Naive thymus-derived CD4-positive, alpha-beta T cell (primary cell): ENCODE measurements around the gene ZNF821. TPM values are rescaled to one million over a fixed set of nuclear protein-coding genes. Genes with fewer than 3 reads are reported as not detected.

Source experiments
- ATAC-seq: fragments of 150-1000 bp; cut with Tn5 transposase; 2 replicates; pipeline ENCODE4 v1.10.0; 2021; ENCODE audit warnings: mild to moderate bottlenecking, moderate library complexity
- CTCF ChIA-PET: fragments of 350-600 bp; sonication (Branson Sonifier 250); formaldehyde crosslinking; loops from one replicate; lab custom pipeline; 2021; ENCODE audit warnings: antibody characterized with exemption; lab: Charles Lee
- POLR2A ChIA-PET: fragments of 350-600 bp; sonication (Branson Sonifier 250); formaldehyde crosslinking; loops from one replicate; lab custom pipeline; 2021; ENCODE audit warnings: antibody characterized with exemption, inconsistent platforms; lab: Charles Lee
- DNase-seq, 9 donors: peaks; one replicate each; pipeline versions ENCODE4 v3.0.0 to v3.0.0-alpha.2; 2020 to 2022; ENCODE audit warnings: mixed read lengths in 1 of 9
- H3K27ac ChIP-seq: one replicate; pipeline ENCODE4 v1.7.0; 2013; ENCODE audit warnings: mild to moderate bottlenecking, low read depth, low read length, moderate library complexity
- H3K27me3 ChIP-seq, 2 donors: one replicate each; pipeline ENCODE4 v1.7.0; 2013; ENCODE audit warnings: low read length in 2 of 2, mild to moderate bottlenecking in 2 of 2, moderate library complexity in 2 of 2; ENCODE audit not compliant: control insufficient read depth in 2 of 2, insufficient read depth in 2 of 2
- H3K36me3 ChIP-seq, 3 experiments: 1 replicate in 2 of 3; 2 replicates in 1 of 3; pipeline ENCODE4 v1.7.0; 2013; ENCODE audit warnings: low read length in 3 of 3, mild to moderate bottlenecking in 3 of 3, moderate library complexity in 1 of 3; ENCODE audit not compliant: insufficient read depth in 3 of 3, control insufficient read depth in 2 of 3
- H3K4me1 ChIP-seq, 2 donors: one replicate each; pipeline ENCODE4 v1.7.0; 2013; ENCODE audit warnings: low read length in 2 of 2, mild to moderate bottlenecking in 2 of 2, moderate library complexity in 1 of 2; ENCODE audit not compliant: control insufficient read depth in 2 of 2, insufficient read depth in 2 of 2
- H3K4me3 ChIP-seq: 2 replicates; pipeline ENCODE4 v1.7.0; 2013; ENCODE audit warnings: mild to moderate bottlenecking, low read length
- H3K9me3 ChIP-seq, 3 experiments: 1 replicate in 2 of 3; 2 replicates in 1 of 3; pipeline ENCODE4 v1.7.0; 2013; ENCODE audit warnings: low read length in 3 of 3; ENCODE audit not compliant: control insufficient read depth in 2 of 3
- H3K27ac Mint-ChIP-seq, 9 donors: one replicate each; pipeline ENCODE4 v1.8.0; 2020 to 2022; ENCODE audit warnings: mixed read lengths in 9 of 9, mild to moderate bottlenecking in 8 of 9, moderate library complexity in 5 of 9, inconsistent platforms in 2 of 9
- H3K27me3 Mint-ChIP-seq, 5 donors: one replicate each; pipeline ENCODE4 v1.8.0; 2021 to 2022; ENCODE audit warnings: mixed read lengths in 5 of 5, mild to moderate bottlenecking in 1 of 5
- H3K36me3 Mint-ChIP-seq, 5 donors: one replicate each; pipeline ENCODE4 v1.8.0; 2020 to 2022; ENCODE audit warnings: mixed read lengths in 5 of 5, mild to moderate bottlenecking in 3 of 5, inconsistent platforms in 1 of 5
- H3K4me1 Mint-ChIP-seq, 7 donors: one replicate each; pipeline ENCODE4 v1.8.0; 2020 to 2022; ENCODE audit warnings: mixed read lengths in 7 of 7, mild to moderate bottlenecking in 3 of 7, inconsistent platforms in 1 of 7
- H3K4me3 Mint-ChIP-seq, 10 donors: one replicate each; pipeline ENCODE4 v1.8.0; 2020 to 2022; ENCODE audit warnings: mild to moderate bottlenecking in 10 of 10, mixed read lengths in 10 of 10, moderate library complexity in 6 of 10, inconsistent platforms in 2 of 10
- H3K9me3 Mint-ChIP-seq, 11 donors: one replicate each; pipeline ENCODE4 v1.8.0; 2020 to 2022; ENCODE audit warnings: mixed read lengths in 11 of 11, mild to moderate bottlenecking in 4 of 11, inconsistent platforms in 1 of 11, moderate library complexity in 1 of 11
- intact Hi-C, 2 donors: fragments of 100-400 bp; cut with micrococcal nuclease; formaldehyde crosslinking; loops; one replicate each; pipeline ENCODE4 v1.15.1; 2023
- polyA plus RNA-seq, 2 donors: library from polyadenylated mRNA; unstranded; fragments of 300-500 nt; fragmentation: Illumina TruSeq; gene quantifications; one replicate each; pipeline ENCODE4 v1.2.3, GENCODE V29; 2021
- total RNA-seq, 6 experiments: library from RNA in 5 of 6; stranded (reverse) in 5 of 6; gene quantifications; 1 replicate in 5 of 6; 2 replicates in 1 of 6; pipeline ENCODE4 v1.2.3 and lab custom pipeline; 2021 to 2026

ZNF821 gene, protein sequence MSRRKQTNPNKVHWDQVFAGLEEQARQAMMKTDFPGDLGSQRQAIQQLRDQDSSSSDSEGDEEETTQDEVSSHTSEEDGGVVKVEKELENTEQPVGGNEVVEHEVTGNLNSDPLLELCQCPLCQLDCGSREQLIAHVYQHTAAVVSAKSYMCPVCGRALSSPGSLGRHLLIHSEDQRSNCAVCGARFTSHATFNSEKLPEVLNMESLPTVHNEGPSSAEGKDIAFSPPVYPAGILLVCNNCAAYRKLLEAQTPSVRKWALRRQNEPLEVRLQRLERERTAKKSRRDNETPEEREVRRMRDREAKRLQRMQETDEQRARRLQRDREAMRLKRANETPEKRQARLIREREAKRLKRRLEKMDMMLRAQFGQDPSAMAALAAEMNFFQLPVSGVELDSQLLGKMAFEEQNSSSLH
- total RNA-seq: 10 to 100 TPM in 2 of 5 experiments, 1 to 10 TPM in 3; 2.6 to 13.3 (median 7.0) TPM
- polyA plus RNA-seq: 1 to 10 TPM; 3.0 to 8.6 TPM
- 9.8 reads per million, percentile 35 among the genes with 10 or more reads in this experiment for total RNA-seq (lab: John Stamatoyannopoulos, UW)

DNA sequence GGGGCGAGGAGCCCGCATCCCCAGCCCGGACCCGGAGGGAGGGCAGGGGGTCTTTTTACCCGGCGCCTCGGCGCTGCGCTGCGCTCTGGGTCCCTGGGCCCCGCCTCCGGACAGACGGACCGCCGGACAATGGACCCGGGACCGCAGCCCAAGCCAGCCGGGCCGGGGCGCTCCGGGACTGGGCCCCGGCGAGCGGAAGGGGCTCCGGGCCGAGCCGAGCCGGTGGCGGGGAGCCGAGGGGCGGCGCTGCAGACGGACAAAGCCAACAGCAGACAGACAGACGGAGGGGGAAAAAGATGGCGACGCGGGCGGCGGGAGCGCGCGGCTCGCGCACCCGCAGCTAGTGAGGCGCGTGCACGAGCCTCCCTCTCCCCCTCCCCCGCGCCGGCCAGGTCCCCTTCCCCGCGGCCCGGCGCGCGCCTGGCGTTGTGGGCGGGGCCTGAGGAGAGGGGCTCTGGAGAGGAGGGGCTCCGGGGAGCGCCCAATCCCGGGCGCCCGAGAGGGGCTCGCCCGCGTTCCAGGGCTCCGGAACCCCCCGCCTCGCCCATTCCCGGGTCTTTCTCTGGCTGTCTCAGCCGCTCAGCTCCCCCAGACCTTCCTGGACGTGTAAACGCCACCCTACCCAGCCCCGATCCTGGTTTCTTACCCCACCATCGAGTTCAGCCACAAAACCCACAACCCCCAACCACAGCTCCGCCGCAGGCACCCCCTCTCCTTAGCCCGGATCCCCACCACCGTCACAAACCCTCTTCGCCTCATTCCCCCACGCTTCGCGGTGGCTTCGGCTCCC, at the start of gene ZNF821:
TSS of gene ZNF821 (minus strand) at position 334 of the 790 bp plus-strand sequence. CDS start 4,236 bp downstream, outside the sequence.
- no peaks in the 10 kb centered on the region for H3K27me3 ChIP-seq
- peak within 1 kb of the TSS; percentile 84 for H3K27ac ChIP-seq
- peak; percentile 68 for ATAC-seq
- peak within 1 kb of the TSS; percentile 67 for H3K4me3 ChIP-seq
- H3K36me3 ChIP-seq: peaks cover 0 to 7% (median 0%) of the 10 kb centered on the region in 3 experiments
- peak within 1 kb of the TSS; percentile 84 to 99 (median 96) for H3K4me3 Mint-ChIP-seq
- H3K9me3 ChIP-seq: no peaks in the 10 kb centered on the region
- peaks cover 0 to 14% (median 12%) of the 10 kb centered on the region in 5 donors for H3K36me3 Mint-ChIP-seq
- POLR2A ChIA-PET: interaction anchor here (0.7 to 8.4 kb wide), 12 partner anchors 9 to 103 kb away, joined by 3 to 144 read pairs (median 4); partner anchors contain the start of genes AP1G1 and IST1
- peaks cover 30 to 33% of the 10 kb centered on the region in 2 donors for H3K4me1 ChIP-seq
- peaks cover 0 to 20% (median 0%) of the 10 kb centered on the region in 5 donors for H3K27me3 Mint-ChIP-seq
- CTCF ChIA-PET: interaction anchor here (0.5 to 4.4 kb wide), 8 partner anchors 10 to 112 kb away, joined by 3 to 44 read pairs (median 6); partner anchors contain the start of genes AP1G1 and IST1
- intact Hi-C loops: loop anchor here (1.0 to 10.0 kb wide), 7 partner anchors 11 to 319 kb away; partner anchors contain the start of genes IST1 (in 2 of the 2), ATXN1L (in 1 of the 2), DHODH (in 1 of the 2) and DHX38 (in 1 of the 2)
- DNase-seq: peak; percentile 62 to 81 (median 68)
- H3K4me1 Mint-ChIP-seq: peaks cover 44 to 56% (median 50%) of the 10 kb centered on the region in 7 donors
- peaks cover 0 to 3% (median 0%) of the 10 kb centered on the region in 11 donors for H3K9me3 Mint-ChIP-seq
- peak within 1 kb of the TSS; percentile 88 to 97 (median 95) for H3K27ac Mint-ChIP-seq

DNA sequence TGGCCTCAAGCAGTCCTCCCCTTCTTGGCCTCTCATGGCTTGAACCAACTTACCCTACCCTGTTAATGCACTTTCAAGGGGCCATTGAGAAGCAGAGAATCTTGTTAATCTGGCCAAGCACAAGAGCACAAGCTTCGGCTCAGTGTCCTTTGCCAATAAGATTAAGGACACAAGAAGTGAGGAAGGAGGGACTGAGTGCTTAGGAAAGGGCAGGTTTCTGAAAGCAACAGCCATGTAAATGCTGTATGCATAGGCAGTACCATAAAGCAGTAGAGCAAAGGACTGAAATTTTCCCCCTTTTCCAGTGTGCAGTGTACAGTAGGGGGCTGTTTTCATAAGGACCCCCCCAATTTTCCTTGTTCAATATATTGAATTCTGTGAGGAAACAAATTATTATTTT, 49.0 kb upstream of the ZNF821 start:
- intact Hi-C loops: no loop called here
- Mint-ChIP-seq H3K4me1 (peaks cover 0 to 27% (median 6%) of the 10 kb centered on the region in 7 donors), H3K27me3 (no peaks in the 10 kb centered on the region), H3K4me3 (no peak overlapping the region), H3K9me3 (no peaks in the 10 kb centered on the region), H3K36me3 (peaks cover 0 to 19% (median 0%) of the 10 kb centered on the region in 5 donors), H3K27ac (peak overlapping the region in 3 of 9 donors; percentile 2 to 78 (median 34))
- no peak overlapping the region for H3K4me3 ChIP-seq
- POLR2A ChIA-PET: no interaction called here
- CTCF ChIA-PET: no interaction called here
- DNase-seq: no peak
- peaks cover 2 to 39% (median 8%) of the 10 kb centered on the region in 3 experiments for H3K36me3 ChIP-seq
- H3K4me1 ChIP-seq: no peaks in the 10 kb centered on the region
- ATAC-seq: no peak
- H3K27me3 ChIP-seq: no peaks in the 10 kb centered on the region
- H3K27ac ChIP-seq: no peak overlapping the region
- no peaks in the 10 kb centered on the region for H3K9me3 ChIP-seq

DNA sequence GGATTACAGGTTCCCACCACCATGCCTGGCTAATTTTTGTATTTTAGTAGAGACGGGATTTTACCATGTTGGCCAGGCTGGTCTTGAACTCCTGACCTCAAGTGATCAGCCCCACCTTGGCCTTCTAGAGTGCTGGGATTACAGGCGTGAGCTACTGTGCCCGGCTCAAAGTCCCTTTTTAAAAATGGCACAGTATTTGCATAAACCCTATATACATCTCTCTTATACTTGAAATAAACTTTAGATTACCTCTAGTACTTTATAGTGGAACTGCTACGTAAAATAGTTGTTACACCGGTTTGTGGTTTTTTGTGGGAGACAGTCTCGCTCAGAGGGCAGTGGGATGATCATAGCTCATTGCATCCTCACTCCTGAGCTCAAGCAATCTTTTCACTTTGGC, 47.6 kb upstream of the ZNF821 start:
- Mint-ChIP-seq H3K9me3 (no peaks in the 10 kb centered on the region), H3K27ac (peak overlapping the region in 5 of 9 donors; percentile 14 to 67 (median 51)), H3K4me1 (peaks cover 0 to 23% (median 5%) of the 10 kb centered on the region in 7 donors), H3K4me3 (no peak overlapping the region), H3K27me3 (no peaks in the 10 kb centered on the region), H3K36me3 (peaks cover 0 to 29% (median 10%) of the 10 kb centered on the region in 5 donors)
- intact Hi-C loops: no loop called here
- Histone ChIP-seq H3K27ac (no peak overlapping the region), H3K36me3 (peaks cover 5 to 53% (median 14%) of the 10 kb centered on the region in 3 experiments), H3K4me1 (no peaks in the 10 kb centered on the region), H3K9me3 (no peaks in the 10 kb centered on the region), H3K27me3 (no peaks in the 10 kb centered on the region), H3K4me3 (no peak overlapping the region)
- ATAC-seq (no peak), DNase-seq (no peak)
- POLR2A ChIA-PET: interaction anchor here (2.4 kb wide), 1 partner anchor 11 kb away, joined by 5 read pairs; no protein-coding TSS in a partner anchor
- CTCF ChIA-PET: no interaction called here

DNA sequence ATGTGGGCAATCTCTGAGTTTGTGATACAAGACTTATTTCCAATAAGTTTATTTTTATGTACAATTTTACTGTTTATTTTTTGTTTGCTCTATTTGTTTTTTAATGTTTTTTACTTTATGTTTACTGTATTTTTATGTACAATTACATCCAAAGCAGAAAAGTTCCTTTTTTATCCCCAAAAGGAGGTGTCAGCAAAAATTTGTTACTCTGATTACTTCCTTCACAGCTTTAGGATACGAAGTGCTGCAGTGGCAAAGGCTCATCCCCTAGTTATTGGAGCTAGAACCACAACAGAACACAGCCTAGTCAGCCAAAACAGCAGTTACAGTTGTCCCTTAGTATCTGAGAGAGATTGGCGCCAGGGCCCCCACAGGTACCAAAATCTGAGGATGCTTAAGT, 47.0 kb upstream of the ZNF821 start:
- no peaks in the 10 kb centered on the region for H3K9me3 ChIP-seq
- peaks cover 0 to 32% (median 13%) of the 10 kb centered on the region in 5 donors for H3K36me3 Mint-ChIP-seq
- POLR2A ChIA-PET: interaction anchor here (2.4 kb wide), 1 partner anchor 10 kb away, joined by 5 read pairs; no protein-coding TSS in a partner anchor

DNA sequence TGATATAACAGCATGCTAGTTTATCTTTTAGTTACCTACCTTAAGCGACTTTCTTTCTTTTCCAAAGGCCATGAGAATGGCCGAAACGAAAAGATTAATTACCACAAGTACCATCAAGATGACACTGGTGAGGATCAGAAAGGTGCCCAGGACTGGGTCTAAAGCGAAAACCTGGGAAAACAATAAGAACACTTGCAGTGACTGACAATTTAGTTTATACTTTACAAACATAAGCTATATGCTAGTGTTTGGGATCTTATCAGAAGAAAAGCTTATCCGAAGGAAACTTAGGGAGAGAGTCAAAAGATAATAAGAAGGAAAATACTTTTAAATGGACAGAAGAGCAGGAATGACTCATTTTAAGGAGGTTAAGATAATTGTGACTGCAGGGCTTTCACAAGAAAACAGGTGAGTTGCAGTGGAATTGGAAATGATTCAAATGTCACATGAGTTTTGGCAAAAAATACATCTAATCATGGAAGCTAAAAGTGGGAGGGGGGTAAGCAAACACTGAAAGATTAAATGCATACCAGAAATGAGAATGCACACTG, 46.1 kb upstream of the ZNF821 start:
- ATAC-seq: no peak
- POLR2A ChIA-PET: interaction anchor here (2.4 kb wide), 1 partner anchor 9 kb away, joined by 5 read pairs; no protein-coding TSS in a partner anchor
- Mint-ChIP-seq H3K4me3 (no peak overlapping the region), H3K9me3 (no peaks in the 10 kb centered on the region), H3K27me3 (no peaks in the 10 kb centered on the region), H3K36me3 (peaks cover 0 to 35% (median 13%) of the 10 kb centered on the region in 5 donors), H3K27ac (peak overlapping the region in 8 of 9 donors; percentile 4 to 80 (median 55)), H3K4me1 (peaks cover 0 to 20% (median 6%) of the 10 kb centered on the region in 7 donors)
- Histone ChIP-seq H3K4me3 (no peak overlapping the region), H3K27me3 (no peaks in the 10 kb centered on the region), H3K36me3 (peaks cover 5 to 66% (median 18%) of the 10 kb centered on the region in 3 experiments), H3K4me1 (no peaks in the 10 kb centered on the region), H3K27ac (no peak overlapping the region), H3K9me3 (no peaks in the 10 kb centered on the region)
- intact Hi-C loops: no loop called here
- DNase-seq: no peak
- CTCF ChIA-PET: interaction anchor here (0.6 kb wide), 1 partner anchor 1411 kb away, joined by 3 read pairs; no protein-coding TSS in a partner anchor

More for the DNA sequence above, 47.0 kb upstream of the ZNF821 start:
- Mint-ChIP-seq H3K27me3 (no peaks in the 10 kb centered on the region), H3K4me1 (peaks cover 0 to 23% (median 6%) of the 10 kb centered on the region in 7 donors), H3K4me3 (no peak overlapping the region), H3K9me3 (no peaks in the 10 kb centered on the region), H3K27ac (peak overlapping the region in 4 of 9 donors; percentile 41 to 80 (median 68))
- intact Hi-C loops: no loop called here
- Histone ChIP-seq H3K4me1 (no peaks in the 10 kb centered on the region), H3K27ac (no peak overlapping the region), H3K27me3 (no peaks in the 10 kb centered on the region), H3K4me3 (no peak overlapping the region), H3K36me3 (peaks cover 5 to 58% (median 18%) of the 10 kb centered on the region in 3 experiments)
- CTCF ChIA-PET: no interaction called here
- no peak for DNase-seq
- no peak for ATAC-seq
